H1 (cell line): ENCODE data around the gene GATD1. TPM values are rescaled to one million over a fixed set of nuclear protein-coding genes. Genes with fewer than 3 reads are reported as not detected.

Experiments used
- CTCF ChIA-PET: fragments of 300-600 bp; sonication (Branson Sonifier 250); formaldehyde crosslinking; loops from one replicate; lab custom pipeline; 2021; ENCODE audit not compliant: partially characterized antibody; lab: Charles Lee
- POLR2A ChIA-PET: fragments of 300-600 bp; sonication (Branson Sonifier 250); formaldehyde crosslinking; loops from one replicate; lab custom pipeline; 2021; ENCODE audit warnings: inconsistent platforms; ENCODE audit not compliant: partially characterized antibody; lab: Charles Lee
- DNase-seq, 2 experiments: peaks; one replicate each; pipeline versions ENCODE4 v3.0.0 to v3.0.0-alpha.2; 2010 to 2022; ENCODE audit warnings: low spot score in 2 of 2, low read depth in 1 of 2, mixed read lengths in 1 of 2
- FAIRE-seq: peaks from 2 replicates; lab custom pipeline; 2011; peaks lifted over from hg19 to GRCh38; lab: Jason Lieb, UNC
- H2AFZ ChIP-seq: 2 replicates; pipeline ENCODE4 v1.8.1; 2012; ENCODE audit warnings: low read length, inconsistent platforms
- H2AK5ac ChIP-seq: 2 replicates; pipeline ENCODE4 v1.6.1; 2013; ENCODE audit warnings: low read depth, low read length
- H2BK120ac ChIP-seq: replicated peaks from 2 replicates; pipeline ENCODE3; 2013; ENCODE audit warnings: low read depth, low read length, inconsistent platforms
- H2BK12ac ChIP-seq: 2 replicates; pipeline ENCODE4 v1.6.1; 2013; ENCODE audit warnings: low read depth, low read length
- H2BK15ac ChIP-seq: 2 replicates; pipeline ENCODE4 v1.6.1; 2013; ENCODE audit warnings: low read length
- H2BK20ac ChIP-seq: 2 replicates; pipeline ENCODE4 v1.6.1; 2013; ENCODE audit warnings: low read length
- H2BK5ac ChIP-seq: 2 replicates; pipeline ENCODE4 v1.6.1; 2013; ENCODE audit warnings: low read depth, low read length
- H3K14ac ChIP-seq: 2 replicates; pipeline ENCODE4 v1.6.1; 2013; ENCODE audit warnings: inconsistent platforms; ENCODE audit not compliant: insufficient read length
- H3K18ac ChIP-seq: 2 replicates; pipeline ENCODE4 v1.6.1; 2013; ENCODE audit warnings: low read length; ENCODE audit errors: extremely low read depth
- H3K23ac ChIP-seq: 2 replicates; pipeline ENCODE4 v1.6.1; 2013; ENCODE audit warnings: inconsistent platforms; ENCODE audit not compliant: insufficient read length
- H3K23me2 ChIP-seq: 2 replicates; pipeline ENCODE4 v1.6.1; 2013; ENCODE audit warnings: low read depth, low read length
- H3K27ac ChIP-seq: 2 replicates; pipeline ENCODE4 v1.6.1; 2011; ENCODE audit warnings: low read depth, low read length, inconsistent platforms
- H3K27me3 ChIP-seq, 4 experiments: replicated peaks in 1 of 4; 1 replicate in 1 of 4; 2 replicates in 3 of 4; pipeline versions ENCODE4 v1.6.1 to v1.8.1; 2011 to 2013; ENCODE audit warnings: low read length in 3 of 4, mild to moderate bottlenecking in 3 of 4, inconsistent platforms in 2 of 4, mixed read lengths in 2 of 4, moderate library complexity in 1 of 4; ENCODE audit not compliant: control insufficient read depth in 3 of 4, insufficient read depth in 3 of 4; ENCODE audit errors: extremely low read depth in 1 of 4
- H3K36me3 ChIP-seq, 4 experiments: 2 replicates each; pipeline versions ENCODE4 v1.6.1 to v1.8.1; 2011 to 2013; ENCODE audit warnings: mild to moderate bottlenecking in 4 of 4, low read length in 3 of 4, moderate library complexity in 2 of 4, control low read depth in 1 of 4, inconsistent platforms in 1 of 4; ENCODE audit not compliant: insufficient read depth in 4 of 4, control insufficient read depth in 2 of 4
- H3K4ac ChIP-seq: replicated peaks from 2 replicates; pipeline ENCODE3; 2013; ENCODE audit warnings: low read length, low read depth, mixed read lengths, inconsistent platforms; ENCODE audit not compliant: insufficient read length
- H3K4me1 ChIP-seq, 4 experiments: replicated peaks in 1 of 4; 1 replicate in 1 of 4; 2 replicates in 3 of 4; pipeline versions ENCODE4 v1.6.1 to v1.8.1; 2011 to 2013; ENCODE audit warnings: low read length in 3 of 4, inconsistent platforms in 2 of 4, mixed read lengths in 1 of 4; ENCODE audit not compliant: insufficient read depth in 4 of 4, control insufficient read depth in 3 of 4
- H3K4me2 ChIP-seq, 2 experiments: 2 replicates each; pipeline versions ENCODE4 v1.6.1 to v1.8.1; 2011 to 2013; ENCODE audit warnings: low read depth in 2 of 2, low read length in 2 of 2, control low read depth in 1 of 2, inconsistent platforms in 1 of 2, mild to moderate bottlenecking in 1 of 2; ENCODE audit not compliant: insufficient read depth in 1 of 2
- H3K4me3 ChIP-seq, 4 experiments: fragments of 200-600, 300-600 bp in 1 of 4; sonication (generic), shearing (Covaris generic), sonication (Bioruptor Twin) in 1 of 4; 2 replicates each; pipeline versions ENCODE4 v1.5.1 to v1.8.1; 2011 to 2016; ENCODE audit warnings: low read length in 4 of 4, low read depth in 3 of 4, control low read depth in 2 of 4, inconsistent platforms in 2 of 4, mild to moderate bottlenecking in 2 of 4, mixed read lengths in 1 of 4, moderate library complexity in 1 of 4; ENCODE audit not compliant: insufficient read depth in 2 of 4; ENCODE audit errors: extremely low read depth in 1 of 4
- H3K56ac ChIP-seq: replicated peaks from 2 replicates; pipeline ENCODE3; 2013; ENCODE audit warnings: low read depth, mild to moderate bottlenecking, mixed read lengths, low read length, inconsistent platforms; ENCODE audit not compliant: insufficient read length
- H3K79me1 ChIP-seq: 2 replicates; pipeline ENCODE4 v1.6.1; 2013; ENCODE audit warnings: low read depth, low read length, control low read depth
- H3K79me2 ChIP-seq, 2 experiments: 2 replicates each; pipeline versions ENCODE4 v1.6.1 to v1.8.1; 2012 to 2013; ENCODE audit warnings: low read length in 2 of 2, mild to moderate bottlenecking in 2 of 2, inconsistent platforms in 1 of 2; ENCODE audit not compliant: insufficient read depth in 2 of 2, control insufficient read depth in 1 of 2
- H3K9ac ChIP-seq, 4 experiments: replicated peaks in 1 of 4; 1 replicate in 1 of 4; 2 replicates in 3 of 4; pipeline versions ENCODE4 v1.6.1 to v1.8.1; 2011 to 2013; ENCODE audit warnings: low read depth in 3 of 4, low read length in 3 of 4, control low read depth in 2 of 4, mild to moderate bottlenecking in 2 of 4, moderate library complexity in 2 of 4, inconsistent platforms in 1 of 4; ENCODE audit errors: extremely low read depth in 1 of 4
- H3K9me3 ChIP-seq, 2 experiments: 2 replicates each; pipeline versions ENCODE4 v1.6.1 to v1.8.1; 2012 to 2013; ENCODE audit warnings: mild to moderate bottlenecking in 2 of 2, moderate library complexity in 2 of 2, control low read depth in 1 of 2, inconsistent platforms in 1 of 2, low read depth in 1 of 2, low read length in 1 of 2, mixed read lengths in 1 of 2; ENCODE audit not compliant: insufficient read depth in 2 of 2
- H4K20me1 ChIP-seq, 2 experiments: replicated peaks in 1 of 2; 2 replicates each; pipeline versions ENCODE3 to v1.8.1; 2011 to 2013; ENCODE audit warnings: inconsistent platforms in 2 of 2, low read length in 2 of 2, mild to moderate bottlenecking in 1 of 2; ENCODE audit not compliant: insufficient read depth in 2 of 2, control insufficient read depth in 1 of 2
- H4K5ac ChIP-seq: 2 replicates; pipeline ENCODE4 v1.6.1; 2013; ENCODE audit warnings: low read length, low read depth, mixed read lengths, inconsistent platforms; ENCODE audit not compliant: insufficient read length
- H4K8ac ChIP-seq: 2 replicates; pipeline ENCODE4 v1.8.0; 2013; ENCODE audit warnings: mild to moderate bottlenecking, moderate library complexity, low read length, inconsistent platforms; ENCODE audit not compliant: insufficient read depth; ENCODE audit errors: extremely low read depth
- H4K91ac ChIP-seq: replicated peaks from 2 replicates; pipeline ENCODE3; 2013; ENCODE audit warnings: low read length, mixed read lengths, inconsistent platforms; ENCODE audit not compliant: insufficient read length
- BCL11A ChIP-seq, 2 experiments: IDR thresholded peaks; one replicate each; pipeline ENCODE4 v1.6.1; 2011; ENCODE audit warnings: low read depth in 2 of 2, low read length in 2 of 2, mild to moderate bottlenecking in 2 of 2
- CBX5 ChIP-seq: fragments of 300-800, 300-1000 bp; sonication (generic); IDR thresholded peaks from 2 replicates; pipeline ENCODE4 v1.7.1; 2016; ENCODE audit warnings: antibody characterized with exemption, low read length, low read depth
- EGR1 ChIP-seq: IDR thresholded peaks from 2 replicates; pipeline ENCODE4 v1.6.1; 2011; ENCODE audit warnings: low read depth, low read length, borderline replicate concordance
- FOSL1 ChIP-seq: IDR thresholded peaks from 2 replicates; pipeline ENCODE4 v1.6.1; 2011; ENCODE audit warnings: mild to moderate bottlenecking, low read depth, low read length, moderate library complexity; ENCODE audit not compliant: insufficient read depth
- KDM1A ChIP-seq: fragments of 200-600, 300-600 bp; sonication (generic); IDR thresholded peaks from 2 replicates; pipeline ENCODE4 v1.7.1; 2016; ENCODE audit warnings: mild to moderate bottlenecking, low read length, borderline replicate concordance
- MAFK ChIP-seq: IDR thresholded peaks from 2 replicates; pipeline ENCODE4 v1.6.1; 2012; ENCODE audit warnings: low read depth, mild to moderate bottlenecking, improper control_type of control experiment, low read length
- SIRT6 ChIP-seq: IDR thresholded peaks from one replicate; pipeline ENCODE4 v1.7.1; 2012; ENCODE audit warnings: low read length, inconsistent platforms
- SIX5 ChIP-seq: IDR thresholded peaks from 2 replicates; pipeline ENCODE4 v1.6.1; 2011; ENCODE audit warnings: mild to moderate bottlenecking, low read depth, low read length
- SP4 ChIP-seq: IDR thresholded peaks from 2 replicates; pipeline ENCODE4 v1.6.1; 2012; ENCODE audit warnings: low read length, inconsistent platforms
- TCF12 ChIP-seq: IDR thresholded peaks from 2 replicates; pipeline ENCODE4 v1.6.1; 2011; ENCODE audit warnings: low read depth, mild to moderate bottlenecking, low read length
- WGBS, 2 experiments: shearing (Covaris generic) in 1 of 2; methylation state at CpG; one replicate each; pipeline versions ENCODE4 v1.1.6 to v1.1.7; 2013 to 2015; ENCODE audit warnings: low lambda C conversion rate in 2 of 2, mixed read lengths in 2 of 2, inconsistent platforms in 1 of 2, low coverage in 1 of 2, missing lambda C conversion rate in 1 of 2; ENCODE audit not compliant: insufficient replicate concordance in 2 of 2, insufficient coverage in 1 of 2, insufficient read length in 1 of 2; ENCODE audit errors: extremely low coverage in 1 of 2, missing lambda C conversion rate in 1 of 2; 5-methylcytosine and 5-hydroxymethylcytosine counted together
- polyA plus RNA-seq, 7 experiments: library from polyadenylated mRNA; depleted of rRNA in 3 of 7; stranded (reverse) in 5 of 7; unstranded in 2 of 7; fragments of >200 nt in 5 of 7; fragments of 200-250 nt in 2 of 7; gene quantifications; 1 replicate in 5 of 7; 2 replicates in 1 of 7; 4 replicates in 1 of 7; pipeline versions ENCODE4 v1.2.1 to v1.2.3, GENCODE V29; 2011 to 2013; ENCODE audit warnings: missing spikeins in 2 of 7, mixed read lengths in 2 of 7
- total RNA-seq: library from RNA; stranded (reverse); fragmentation: NEBNext Ultra II Directional; extraction: Animal tissue kit (Norgen Biotek cat#: 25700); gene quantifications from 2 replicates; pipeline ENCODE4 v1.2.1, GENCODE V29; 2021
- TF ChIP-seq, protein P1 (sequence below): IDR thresholded peaks from 2 replicates; pipeline ENCODE4 v1.6.1; 2011; ENCODE audit warnings: low read length, improper control_type of control experiment

Gene GATD1
- total and polyA plus RNA-seq, 2 of the 8 experiments (the other 6 are each of a cell fraction or from before 2014, with no cell fraction given) = 47.5 to 54.8 TPM

DNA sequence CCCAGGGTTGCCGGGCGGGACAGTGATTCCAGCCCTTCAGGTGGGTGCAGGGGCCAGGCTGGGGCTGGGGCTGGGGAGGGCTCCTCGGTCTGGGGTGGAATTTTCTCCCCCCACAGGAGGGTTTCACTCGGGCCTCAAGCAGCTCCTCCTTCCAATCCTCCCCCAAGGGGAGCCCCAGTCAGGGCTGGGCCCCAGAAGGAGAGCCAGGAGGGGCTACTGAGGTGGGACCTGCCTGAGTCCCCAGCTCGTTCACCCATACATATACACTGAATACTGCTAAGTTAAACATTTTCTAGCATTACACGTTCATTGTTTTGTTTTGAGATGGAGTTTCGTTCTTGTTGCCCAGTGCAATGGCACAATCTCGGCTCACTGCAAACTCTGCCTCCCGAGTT is 48.9 kb upstream of the GATD1 start:
- Histone ChIP-seq H3K79me2 (no peaks in the 10 kb centered on the region), H2BK5ac (no peak overlapping the region), H3K56ac (no peak overlapping the region), H3K9me3 (no peaks in the 10 kb centered on the region), H3K4me3 (peak overlapping the region in 1 of 4 experiments; percentile 63; a peak in 2 of 8 replicates), H3K36me3 (peaks cover 0 to 10% (median 1%) of the 10 kb centered on the region in 4 experiments; a peak in 1 of 8 replicates), H3K14ac (no peak overlapping the region), H2BK20ac (no peak overlapping the region), H4K20me1 (peaks cover 0 to 8% of the 10 kb centered on the region in 2 experiments), H3K4me2 (no peak overlapping the region), H3K4ac (no peak overlapping the region), H2BK120ac (no peak overlapping the region), H4K91ac (no peak overlapping the region), H3K23ac (no peak overlapping the region), H2AK5ac (no peak overlapping the region), H4K8ac (no peak overlapping the region), H2BK12ac (no peak overlapping the region; the same call in 1 of the 2 replicates), H3K18ac (no peak overlapping the region), H3K27me3 (peaks cover 3 to 30% (median 19%) of the 10 kb centered on the region in 4 experiments), H3K79me1 (peaks cover 3% of the 10 kb centered on the region), H4K5ac (no peak overlapping the region), H3K27ac (no peak overlapping the region), H2BK15ac (no peak overlapping the region), H2AFZ (no peak overlapping the region), H3K23me2 (peaks cover 25% of the 10 kb centered on the region), H3K9ac (no peak overlapping the region), H3K4me1 (peaks cover 0 to 33% (median 29%) of the 10 kb centered on the region in 4 experiments; a peak in 6 of 7 replicates)
- WGBS, 2 experiments = 86% methylated on average over 7 of the region's 9 CpGs; no CpG with 5 or more reads in 1 of the 2 experiments
- ChIA-PET POLR2A (interaction anchor here (40.4 to 53.0 kb wide), 2 partner anchors 4 to 15 kb away, joined by 1917 read pairs; partner anchors contain the start of genes CD151, CEND1, CRACR2B and PIDD1), CTCF (no interaction called here)
- TF ChIP-seq SP4 (no peak), EGR1 (no peak), SIX5 (no peak), MAFK (no peak), CBX5 (no peak), BCL11A (IDR thresholded peaks at IDR 0.05; ENCODE audit: low read depth in 2 of 2, low read length in 2 of 2) (no peak), KDM1A (no peak), FOSL1 (no peak), SIRT6 (no peak), TCF12 (no peak)
- TF ChIP-seq, protein P1, sequence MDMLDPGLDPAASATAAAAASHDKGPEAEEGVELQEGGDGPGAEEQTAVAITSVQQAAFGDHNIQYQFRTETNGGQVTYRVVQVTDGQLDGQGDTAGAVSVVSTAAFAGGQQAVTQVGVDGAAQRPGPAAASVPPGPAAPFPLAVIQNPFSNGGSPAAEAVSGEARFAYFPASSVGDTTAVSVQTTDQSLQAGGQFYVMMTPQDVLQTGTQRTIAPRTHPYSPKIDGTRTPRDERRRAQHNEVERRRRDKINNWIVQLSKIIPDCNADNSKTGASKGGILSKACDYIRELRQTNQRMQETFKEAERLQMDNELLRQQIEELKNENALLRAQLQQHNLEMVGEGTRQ = no peak
- FAIRE-seq (no peak), DNase-seq (no peak)
